Peyer's patch (tissue), 4 donors: ENCODE measurements around the gene FGA.

Experiments
- POLR2A ChIP-seq, 2 donors: fragments of 450-650 bp; IDR thresholded peaks; one replicate each; pipeline ENCODE4 v1.5.1; 2017; ENCODE audit warnings: antibody characterized with exemption in 2 of 2, mild to moderate bottlenecking in 2 of 2, moderate library complexity in 2 of 2
- TF ChIP-seq, protein P1 (sequence below), 6 experiments: fragments of 450-650 bp in 4 of 6; fragments of 200-600 bp in 2 of 6; sonication (generic) in 1 of 6; IDR thresholded peaks; one replicate each; pipeline ENCODE4 v1.5.1; 2017 to 2019; ENCODE audit warnings: antibody characterized with exemption in 6 of 6, mild to moderate bottlenecking in 3 of 6, moderate library complexity in 1 of 6

DNA sequence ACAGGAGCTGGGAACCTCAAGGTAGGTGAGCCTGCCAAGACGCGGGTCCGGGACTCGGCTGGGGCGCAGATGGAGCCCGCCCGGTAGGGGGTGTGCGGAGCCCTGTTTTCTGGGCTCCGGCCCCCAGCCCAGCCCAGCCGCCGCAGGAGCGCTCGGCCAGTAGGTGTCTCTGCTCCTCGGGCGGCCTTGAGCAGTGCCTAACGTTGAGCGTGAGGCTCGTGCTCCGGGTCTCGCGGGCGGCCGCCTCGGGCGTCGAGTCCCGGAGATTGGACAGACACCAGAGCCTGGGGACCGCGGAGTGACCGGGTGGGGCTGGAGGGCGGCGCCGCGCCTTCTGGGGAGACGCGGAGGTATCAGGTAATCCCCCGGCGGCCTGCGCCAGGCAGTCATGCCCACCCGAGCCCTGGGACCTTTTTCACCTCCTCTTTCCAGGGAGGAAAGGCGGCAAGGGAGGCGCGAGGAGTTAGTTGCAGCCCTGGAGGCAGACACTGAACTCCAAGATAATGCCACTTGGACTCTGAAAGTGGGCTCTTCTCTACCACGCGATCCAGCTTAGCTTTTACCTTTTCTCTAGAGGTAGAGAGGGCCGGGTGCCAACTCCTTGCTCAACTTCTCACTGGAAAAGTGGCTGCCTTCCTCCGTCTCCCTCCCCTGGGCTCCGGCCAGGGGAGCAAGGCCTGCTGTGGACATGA lies 36.4 kb upstream of the FGA start:
- TF ChIP-seq, protein P1, sequence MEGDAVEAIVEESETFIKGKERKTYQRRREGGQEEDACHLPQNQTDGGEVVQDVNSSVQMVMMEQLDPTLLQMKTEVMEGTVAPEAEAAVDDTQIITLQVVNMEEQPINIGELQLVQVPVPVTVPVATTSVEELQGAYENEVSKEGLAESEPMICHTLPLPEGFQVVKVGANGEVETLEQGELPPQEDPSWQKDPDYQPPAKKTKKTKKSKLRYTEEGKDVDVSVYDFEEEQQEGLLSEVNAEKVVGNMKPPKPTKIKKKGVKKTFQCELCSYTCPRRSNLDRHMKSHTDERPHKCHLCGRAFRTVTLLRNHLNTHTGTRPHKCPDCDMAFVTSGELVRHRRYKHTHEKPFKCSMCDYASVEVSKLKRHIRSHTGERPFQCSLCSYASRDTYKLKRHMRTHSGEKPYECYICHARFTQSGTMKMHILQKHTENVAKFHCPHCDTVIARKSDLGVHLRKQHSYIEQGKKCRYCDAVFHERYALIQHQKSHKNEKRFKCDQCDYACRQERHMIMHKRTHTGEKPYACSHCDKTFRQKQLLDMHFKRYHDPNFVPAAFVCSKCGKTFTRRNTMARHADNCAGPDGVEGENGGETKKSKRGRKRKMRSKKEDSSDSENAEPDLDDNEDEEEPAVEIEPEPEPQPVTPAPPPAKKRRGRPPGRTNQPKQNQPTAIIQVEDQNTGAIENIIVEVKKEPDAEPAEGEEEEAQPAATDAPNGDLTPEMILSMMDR (IDR thresholded peaks at IDR 0.05): peak in 4 of 6 experiments; percentile 41 to 58 (median 54)
- no peak for TF ChIP-seq POLR2A (IDR thresholded peaks at IDR 0.05)
